ENCODE results near the gene HOXA1.

The HOXA1 gene

DNA sequence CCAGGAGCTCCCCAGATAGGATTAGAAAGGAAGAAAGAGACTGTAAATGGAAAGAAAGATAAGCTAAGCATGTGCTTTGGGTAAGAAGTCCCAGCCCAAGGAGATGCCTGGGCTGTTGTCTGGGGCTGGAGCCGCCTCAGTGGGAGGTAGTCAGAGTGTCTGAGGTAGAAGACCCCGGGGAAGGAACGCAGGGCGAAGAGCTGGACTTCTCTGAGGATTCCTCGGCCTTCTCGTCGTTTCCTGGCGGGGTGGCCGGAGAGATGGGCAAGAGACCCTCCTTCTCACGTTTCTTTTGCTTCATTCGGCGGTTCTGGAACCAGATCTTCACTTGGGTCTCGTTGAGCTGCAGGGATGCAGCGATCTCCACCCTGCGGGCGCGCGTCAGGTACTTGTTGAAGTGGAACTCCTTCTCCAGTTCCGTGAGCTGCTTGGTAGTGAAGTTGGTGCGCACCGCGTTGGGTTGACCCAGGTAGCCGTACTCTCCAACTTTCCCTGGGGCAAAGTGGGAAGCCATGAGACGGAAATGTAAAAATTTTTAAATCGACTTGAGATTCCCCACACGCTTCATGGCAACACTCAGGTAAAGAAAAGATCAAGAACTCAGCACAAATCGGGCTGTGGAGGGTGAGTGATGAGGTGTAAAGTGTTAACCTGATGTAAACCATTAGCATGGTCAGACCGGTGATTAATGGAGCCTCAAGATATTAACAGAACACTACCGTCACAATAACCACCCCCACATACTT lies 1.3 kb downstream of the HOXA1 start:
- H4K20me1 ChIP-seq (ENCODE audit: insufficient read depth, low read length) = no peaks in the 10 kb centered on the region
- peaks cover 11% of the 10 kb centered on the region for H3K27me3 ChIP-seq (ENCODE audit: insufficient read depth, low read length, poor library complexity)
- no peaks in the 10 kb centered on the region for H3K36me3 ChIP-seq (ENCODE audit: insufficient read depth, low read length)
- ATAC-seq (ENCODE audit: insufficient read depth, low read depth) (no peak), DNase-seq (no peak)
- no peak overlapping the region for H2AFZ ChIP-seq (ENCODE audit: low read depth, low read length)
- H3K4me1 ChIP-seq (ENCODE audit: insufficient read depth, low read length) = no peaks in the 10 kb centered on the region
- no peak overlapping the region for H3K9ac ChIP-seq (ENCODE audit: low read depth, low read length)
- no peak for TF ChIP-seq EZH2 (IDR thresholded peaks at IDR 0.05; ENCODE audit: borderline replicate concordance, low read depth, low read length, severe bottlenecking)
- TF ChIP-seq, protein P1, sequence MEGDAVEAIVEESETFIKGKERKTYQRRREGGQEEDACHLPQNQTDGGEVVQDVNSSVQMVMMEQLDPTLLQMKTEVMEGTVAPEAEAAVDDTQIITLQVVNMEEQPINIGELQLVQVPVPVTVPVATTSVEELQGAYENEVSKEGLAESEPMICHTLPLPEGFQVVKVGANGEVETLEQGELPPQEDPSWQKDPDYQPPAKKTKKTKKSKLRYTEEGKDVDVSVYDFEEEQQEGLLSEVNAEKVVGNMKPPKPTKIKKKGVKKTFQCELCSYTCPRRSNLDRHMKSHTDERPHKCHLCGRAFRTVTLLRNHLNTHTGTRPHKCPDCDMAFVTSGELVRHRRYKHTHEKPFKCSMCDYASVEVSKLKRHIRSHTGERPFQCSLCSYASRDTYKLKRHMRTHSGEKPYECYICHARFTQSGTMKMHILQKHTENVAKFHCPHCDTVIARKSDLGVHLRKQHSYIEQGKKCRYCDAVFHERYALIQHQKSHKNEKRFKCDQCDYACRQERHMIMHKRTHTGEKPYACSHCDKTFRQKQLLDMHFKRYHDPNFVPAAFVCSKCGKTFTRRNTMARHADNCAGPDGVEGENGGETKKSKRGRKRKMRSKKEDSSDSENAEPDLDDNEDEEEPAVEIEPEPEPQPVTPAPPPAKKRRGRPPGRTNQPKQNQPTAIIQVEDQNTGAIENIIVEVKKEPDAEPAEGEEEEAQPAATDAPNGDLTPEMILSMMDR (IDR thresholded peaks at IDR 0.05; ENCODE audit: borderline replicate concordance, extremely low read depth, low read length, poor library complexity, severe bottlenecking) = no peak
- H3K4me2 ChIP-seq (ENCODE audit: insufficient read depth, low read length) = no peak overlapping the region
- H3K27ac ChIP-seq (ENCODE audit: low read length) = no peak overlapping the region
- no peak overlapping the region for H3K4me3 ChIP-seq (ENCODE audit: low read depth in 1 of 2, low read length in 2 of 2)
- no peaks in the 10 kb centered on the region for H3K9me3 ChIP-seq (ENCODE audit: insufficient read depth, low read length, severe bottlenecking)
- H3K79me2 ChIP-seq (ENCODE audit: insufficient read depth, low read length) = no peaks in the 10 kb centered on the region

DNA sequence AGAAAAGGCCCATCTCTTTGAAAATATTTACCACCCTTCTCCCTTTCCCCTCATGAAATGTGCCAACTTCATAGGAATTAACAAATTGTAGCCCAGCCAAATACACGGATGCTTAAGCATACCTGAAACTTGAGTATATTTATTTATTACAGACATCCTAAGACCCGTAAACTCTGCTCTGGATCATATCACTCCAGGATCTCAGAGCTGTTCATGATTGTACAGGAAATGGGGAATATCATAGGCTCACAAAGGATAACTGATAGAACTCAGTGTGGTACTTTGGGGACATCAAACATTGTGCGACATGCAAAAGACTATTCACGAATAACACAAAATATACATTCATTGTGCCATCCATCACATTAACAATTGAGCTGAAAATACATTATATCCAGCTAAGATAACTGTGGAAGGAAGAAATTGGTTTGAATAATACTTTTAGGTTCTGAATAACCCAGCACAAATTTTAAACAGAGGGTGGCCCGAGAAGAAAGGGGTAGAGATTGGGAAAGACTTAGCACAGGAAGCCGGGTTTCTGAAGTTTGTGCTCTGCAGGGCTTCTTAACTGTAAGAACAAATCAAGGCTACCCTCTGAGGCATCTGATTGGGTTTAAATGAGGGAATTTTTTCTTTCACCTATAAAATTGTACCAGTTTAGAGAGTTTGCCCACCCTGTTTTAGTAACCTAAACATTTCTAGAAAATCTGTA lies 2.5 kb downstream of the HOXA1 start:
- TF ChIP-seq, protein P1 (IDR thresholded peaks at IDR 0.05; ENCODE audit: borderline replicate concordance, extremely low read depth, low read length, poor library complexity, severe bottlenecking) = no peak
- TF ChIP-seq EZH2 (IDR thresholded peaks at IDR 0.05; ENCODE audit: borderline replicate concordance, low read depth, low read length, severe bottlenecking) = no peak
- no peaks in the 10 kb centered on the region for H3K4me1 ChIP-seq (ENCODE audit: insufficient read depth, low read length)
- DNase-seq (no peak), ATAC-seq (ENCODE audit: insufficient read depth, low read depth) (no peak)
- no peaks in the 10 kb centered on the region for H3K79me2 ChIP-seq (ENCODE audit: insufficient read depth, low read length)
- peaks cover 11% of the 10 kb centered on the region for H3K27me3 ChIP-seq (ENCODE audit: insufficient read depth, low read length, poor library complexity)
- H2AFZ ChIP-seq (ENCODE audit: low read depth, low read length) = no peak overlapping the region
- H3K4me3 ChIP-seq (ENCODE audit: low read depth in 1 of 2, low read length in 2 of 2) = no peak overlapping the region
- H3K9ac ChIP-seq (ENCODE audit: low read depth, low read length) = no peak overlapping the region
- no peaks in the 10 kb centered on the region for H3K36me3 ChIP-seq (ENCODE audit: insufficient read depth, low read length)
- no peaks in the 10 kb centered on the region for H4K20me1 ChIP-seq (ENCODE audit: insufficient read depth, low read length)
- no peaks in the 10 kb centered on the region for H3K9me3 ChIP-seq (ENCODE audit: insufficient read depth, low read length, severe bottlenecking)
- no peak overlapping the region for H3K4me2 ChIP-seq (ENCODE audit: insufficient read depth, low read length)
- H3K27ac ChIP-seq (ENCODE audit: low read length) = no peak overlapping the region

DNA sequence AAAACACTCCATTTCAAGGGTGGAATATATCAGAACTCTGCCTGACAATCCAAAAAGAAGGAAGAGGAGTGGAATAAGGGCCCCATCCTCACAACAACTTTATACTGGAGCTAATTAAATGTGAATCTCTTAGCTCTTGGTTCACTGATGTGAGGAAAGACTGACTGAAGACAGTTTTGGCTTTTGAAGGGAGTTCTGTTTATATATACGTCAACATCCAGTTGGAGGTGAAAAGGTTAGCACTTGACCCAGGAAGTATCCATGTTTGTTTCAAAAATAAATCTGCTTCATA lies 3.0 kb downstream of the HOXA1 start:
- Histone ChIP-seq H3K9me3 (ENCODE audit: insufficient read depth, low read length, severe bottlenecking) (no peaks in the 10 kb centered on the region), H3K4me3 (ENCODE audit: low read depth in 1 of 2, low read length in 2 of 2) (no peak overlapping the region), H3K4me1 (ENCODE audit: insufficient read depth, low read length) (no peaks in the 10 kb centered on the region), H3K79me2 (ENCODE audit: insufficient read depth, low read length) (no peaks in the 10 kb centered on the region), H4K20me1 (ENCODE audit: insufficient read depth, low read length) (no peaks in the 10 kb centered on the region), H3K27me3 (ENCODE audit: insufficient read depth, low read length, poor library complexity) (peaks cover 11% of the 10 kb centered on the region), H3K36me3 (ENCODE audit: insufficient read depth, low read length) (no peaks in the 10 kb centered on the region), H3K27ac (ENCODE audit: low read length) (no peak overlapping the region), H2AFZ (ENCODE audit: low read depth, low read length) (no peak overlapping the region), H3K4me2 (ENCODE audit: insufficient read depth, low read length) (no peak overlapping the region), H3K9ac (ENCODE audit: low read depth, low read length) (no peak overlapping the region)
- DNase-seq = no peak
- TF ChIP-seq, protein P1 (IDR thresholded peaks at IDR 0.05; ENCODE audit: borderline replicate concordance, extremely low read depth, low read length, poor library complexity, severe bottlenecking) = no peak
- no peak for TF ChIP-seq EZH2 (IDR thresholded peaks at IDR 0.05; ENCODE audit: borderline replicate concordance, low read depth, low read length, severe bottlenecking)
- ATAC-seq (ENCODE audit: insufficient read depth, low read depth) = no peak

Data from DND-41 (cell line).